A549 (cell line): ENCODE data around the gene CACNA2D2. TPM values are rescaled to one million over a fixed set of nuclear protein-coding genes. Genes with fewer than 3 reads are reported as not detected.

Experiments used
- ATAC-seq, 2 experiments: fragments of 200-7000 bp in 1 of 2; fragments of >200 bp in 1 of 2; cut with Nextera tagmentation in 1 of 2; cut with Tn5 transposase in 1 of 2; 3 replicates each; pipeline versions ENCODE4 v1.8.0 to v1.9.1; 2018 to 2020; ENCODE audit warnings: mild to moderate bottlenecking in 1 of 2, moderate library complexity in 1 of 2
- CTCF ChIA-PET: fragments of 300-600 bp; sonication (Branson Sonifier 250); formaldehyde crosslinking; extraction: SDS; loops from one replicate; lab custom pipeline; 2021; ENCODE audit warnings: antibody characterized with exemption, inconsistent platforms; lab: Yijun Ruan, JAX
- POLR2A ChIA-PET: fragments of 350-600 bp; formaldehyde crosslinking; extraction: SDS; loops from one replicate; lab custom pipeline; 2021; ENCODE audit warnings: antibody characterized with exemption, inconsistent platforms; lab: Yijun Ruan, JAX
- DNase-seq, 2 experiments: peaks; one replicate each; pipeline versions ENCODE4 v3.0.0 to v3.0.0-alpha.2; 2011 to 2016; ENCODE audit warnings: low read depth in 1 of 2, low spot score in 1 of 2
- FAIRE-seq: peaks from 2 replicates; lab custom pipeline; 2011; peaks lifted over from hg19 to GRCh38; lab: Jason Lieb, UNC
- H3K27ac ChIP-seq, 2 experiments: fragments of >200 bp; sonication (Bioruptor Twin); formaldehyde crosslinking; 3 replicates each; pipeline ENCODE4 v1.5.1; 2016 to 2017
- H3K4me1 ChIP-seq: fragments of >200 bp; sonication (Bioruptor Twin); formaldehyde crosslinking; 3 replicates; pipeline ENCODE4 v1.6.1; 2016
- H3K4me2 ChIP-seq: fragments of >200 bp; sonication (Bioruptor Twin); formaldehyde crosslinking; 3 replicates; pipeline ENCODE4 v1.6.1; 2016
- H3K4me3 ChIP-seq: fragments of >200 bp; sonication (Bioruptor Twin); formaldehyde crosslinking; 3 replicates; pipeline ENCODE4 v1.5.1; 2016
- H3K9me3 ChIP-seq: fragments of >200 bp; sonication (Bioruptor Twin); formaldehyde crosslinking; 3 replicates; pipeline ENCODE4 v1.6.1; 2016
- BHLHE40 ChIP-seq: IDR thresholded peaks from 2 replicates; pipeline ENCODE4 v1.6.1; 2012; ENCODE audit warnings: low read depth, low read length, inconsistent platforms
- CBX2 ChIP-seq: fragments of 200-600 bp; sonication (generic); IDR thresholded peaks from 2 replicates; pipeline ENCODE4 v1.6.1; 2016; ENCODE audit warnings: low read depth, mild to moderate bottlenecking, borderline replicate concordance
- CBX8 ChIP-seq: fragments of 200-600 bp; sonication (generic); IDR thresholded peaks from 2 replicates; pipeline ENCODE4 v1.6.1; 2016
- CEBPB ChIP-seq, 2 experiments: fragments of >200 bp in 1 of 2; sonication (Bioruptor Twin) in 1 of 2; formaldehyde crosslinking in 1 of 2; IDR thresholded peaks; 2 replicates each; pipeline ENCODE4 v1.6.1; 2012 to 2016
- FOSL2 ChIP-seq, 2 experiments: fragments of 450-650 bp in 1 of 2; fragments of >200 bp in 1 of 2; sonication (Bioruptor Twin) in 1 of 2; formaldehyde crosslinking; IDR thresholded peaks; 2 replicates each; pipeline versions ENCODE4 v1.5.0 to v1.6.1; 2016 to 2020; ENCODE audit warnings: mild to moderate bottlenecking in 1 of 2, moderate library complexity in 1 of 2
- FOXS1 ChIP-seq: fragments of 250-450 bp; sonication (Bioruptor Pico); IDR thresholded peaks from 2 replicates; pipeline ENCODE4 v1.5.0; 2020; ENCODE audit warnings: mild to moderate bottlenecking, moderate library complexity
- HOXB5 ChIP-seq: fragments of 250-450 bp; sonication (Bioruptor Pico); IDR thresholded peaks from 2 replicates; pipeline ENCODE4 v1.5.0; 2020; ENCODE audit warnings: mild to moderate bottlenecking, moderate library complexity
- JUN ChIP-seq, 2 experiments: fragments of >200 bp; sonication (Bioruptor Twin); formaldehyde crosslinking; IDR thresholded peaks; 2 replicates in 1 of 2; 3 replicates in 1 of 2; pipeline ENCODE4 v1.6.1; 2016 to 2017
- JUNB ChIP-seq: fragments of >200 bp; sonication (Bioruptor Twin); formaldehyde crosslinking; IDR thresholded peaks from 2 replicates; pipeline ENCODE4 v1.6.1; 2016
- KDM5A ChIP-seq: fragments of 200-600 bp; sonication (generic); IDR thresholded peaks from 2 replicates; pipeline ENCODE4 v1.6.1; 2016; ENCODE audit warnings: antibody characterized with exemption, mild to moderate bottlenecking
- MAFK ChIP-seq: fragments of 450-650 bp; IDR thresholded peaks from 2 replicates; pipeline ENCODE4 v1.6.1; 2014; ENCODE audit not compliant: partially characterized antibody
- MAZ ChIP-seq: fragments of 150-350 bp; IDR thresholded peaks from 2 replicates; pipeline ENCODE4 v1.6.1; 2014; ENCODE audit warnings: antibody characterized with exemption, low read depth, low read length, borderline replicate concordance
- NFE2L2 ChIP-seq: fragments of 150-350 bp; conservative IDR thresholded peaks from 2 replicates; pipeline ENCODE4 v1.6.1; 2014; ENCODE audit warnings: low read length
- NR3C1 ChIP-seq: fragments of >200 bp; sonication (Bioruptor Twin); formaldehyde crosslinking; IDR thresholded peaks from 3 replicates; pipeline ENCODE4 v1.6.1; 2017
- PBX3 ChIP-seq: IDR thresholded peaks from 2 replicates; pipeline ENCODE4 v1.6.1; 2012
- POLR2A ChIP-seq: IDR thresholded peaks from 2 replicates; pipeline ENCODE4 v1.6.1; 2012; ENCODE audit warnings: mild to moderate bottlenecking, low read length
- POLR2AphosphoS2 ChIP-seq: conservative IDR thresholded peaks from 2 replicates; pipeline ENCODE4 v1.6.1; 2012; ENCODE audit warnings: low read length, improper control_type of control experiment, inconsistent platforms
- RARB ChIP-seq: fragments of 250-450 bp; sonication (Bioruptor Pico); IDR thresholded peaks from 2 replicates; pipeline ENCODE4 v1.8.0; 2021; ENCODE audit warnings: mild to moderate bottlenecking, moderate library complexity
- REST ChIP-seq: fragments of 200-600 bp; sonication (generic); IDR thresholded peaks from 2 replicates; pipeline ENCODE4 v1.6.1; 2016; ENCODE audit warnings: antibody characterized with exemption, mild to moderate bottlenecking, moderate library complexity
- RFX5 ChIP-seq: fragments of 450-650 bp; IDR thresholded peaks from 2 replicates; pipeline ENCODE4 v1.7.1; 2014; ENCODE audit warnings: antibody characterized with exemption, mild to moderate bottlenecking, moderate library complexity
- RNF2 ChIP-seq: fragments of 200-600 bp; sonication (generic); IDR thresholded peaks from 2 replicates; pipeline ENCODE4 v1.6.1; 2016; ENCODE audit warnings: low read depth, mild to moderate bottlenecking, antibody characterized with exemption, moderate library complexity, borderline replicate concordance
- SMC3 ChIP-seq: fragments of >200 bp; sonication (Bioruptor Twin); formaldehyde crosslinking; IDR thresholded peaks from 3 replicates; pipeline ENCODE4 v1.6.1; 2018; ENCODE audit warnings: inconsistent platforms
- TFCP2L1 ChIP-seq: fragments of 250-450 bp; sonication (Bioruptor Pico); IDR thresholded peaks from 2 replicates; pipeline ENCODE4 v1.5.0; 2021; ENCODE audit warnings: mild to moderate bottlenecking
- ZC3H11A ChIP-seq: fragments of 450-650 bp; IDR thresholded peaks from 2 replicates; pipeline ENCODE4 v1.6.1; 2014; ENCODE audit warnings: antibody characterized with exemption, mild to moderate bottlenecking
- ZNF302 ChIP-seq: fragments of 250-450 bp; sonication (Bioruptor Pico); IDR thresholded peaks from 2 replicates; pipeline ENCODE4 v1.9.0; 2021; ENCODE audit warnings: inconsistent platforms, mild to moderate bottlenecking, moderate library complexity
- WGBS: methylation state at CpG from one replicate; pipeline ENCODE4 v1.1.6; 2017; ENCODE audit errors: missing lambda C conversion rate; 5-methylcytosine and 5-hydroxymethylcytosine counted together
- polyA plus RNA-seq, 4 experiments: library from polyadenylated mRNA; depleted of rRNA in 3 of 4; stranded (reverse); fragments of >200 nt; fragmentation: RNase III in 1 of 4; extraction: RNeasy Plus Mini Kit Qiagen cat#74134 plus additional on column Dnase treatment in 1 of 4; gene quantifications; 2 replicates in 3 of 4; 3 replicates in 1 of 4; pipeline ENCODE4 v1.2.3, GENCODE V29; 2011 to 2017
- TF ChIP-seq, protein P1 (sequence below): fragments of >200 bp; sonication (Bioruptor Twin); formaldehyde crosslinking; IDR thresholded peaks from 3 replicates; pipeline ENCODE4 v1.5.1; 2016

The CACNA2D2 gene
- polyA plus RNA-seq, 2 of the 4 experiments (the other 2 are of a cell fraction), result 0.21 to 0.75 TPM

- peak; percentile 24 for TF ChIP-seq PBX3
- no peak for TF ChIP-seq NR3C1
- TF ChIP-seq POLR2A, result peak; percentile 72
- TF ChIP-seq FOXS1, result no peak
- TF ChIP-seq JUNB, result no peak
- TF ChIP-seq MAZ, result no peak
- TF ChIP-seq KDM5A, result peak; percentile 42
- TF ChIP-seq POLR2AphosphoS2, result no peak
- TF ChIP-seq SMC3, result no peak
- TF ChIP-seq RNF2, result no peak
- peak in 1 of 2 experiments; percentile 43; a peak in 1 of 5 replicates for TF ChIP-seq JUN (IDR thresholded peaks at IDR 0.05)
- TF ChIP-seq MAFK, result no peak
These were observed 175.3 kb downstream of the CACNA2D2 start, which contains the start of gene TUSC2 (continued) for GRCh38 chr3:50327943-50328691.

- WGBS, result 50% methylated on average over 3 of the region's 4 CpGs
- peak overlapping the region; percentile 77 to 98 for H3K27ac ChIP-seq
- ChIA-PET CTCF (interaction anchor here (1.3 to 1.9 kb wide), 4 partner anchors 9 to 133 kb away, joined by 3 to 8 read pairs (median 4); no protein-coding TSS in a partner anchor), POLR2A (interaction anchor here (2.1 kb wide), 1 partner anchor 10 kb away, joined by 27 read pairs; no protein-coding TSS in a partner anchor)
- FAIRE-seq (no peak), DNase-seq (no peak), ATAC-seq (no peak)
- no peak for TF ChIP-seq FOSL2 (IDR thresholded peaks at IDR 0.05)
- no peak for TF ChIP-seq FOSL2 (CRISPR knock-in tag; IDR thresholded peaks at IDR 0.05)
- TF ChIP-seq CEBPB (IDR thresholded peaks at IDR 0.05), result no peak
- TF ChIP-seq TFCP2L1, result no peak
- no peak for TF ChIP-seq POLR2AphosphoS2
- TF ChIP-seq SMC3, result no peak
- TF ChIP-seq HOXB5, result no peak
- no peak for TF ChIP-seq REST
- TF ChIP-seq BHLHE40, result no peak
- no peak for TF ChIP-seq KDM5A
- no peak for TF ChIP-seq RARB (CRISPR knock-in tag)
- no peak for TF ChIP-seq JUNB
- no peak for TF ChIP-seq RFX5
- no peak for TF ChIP-seq NR3C1
- TF ChIP-seq CBX2, result no peak
- TF ChIP-seq ZC3H11A, result no peak
- TF ChIP-seq FOXS1, result no peak
- no peak for TF ChIP-seq CBX8
- TF ChIP-seq ZNF302 (CRISPR knock-in tag), result no peak
- TF ChIP-seq, protein P1, sequence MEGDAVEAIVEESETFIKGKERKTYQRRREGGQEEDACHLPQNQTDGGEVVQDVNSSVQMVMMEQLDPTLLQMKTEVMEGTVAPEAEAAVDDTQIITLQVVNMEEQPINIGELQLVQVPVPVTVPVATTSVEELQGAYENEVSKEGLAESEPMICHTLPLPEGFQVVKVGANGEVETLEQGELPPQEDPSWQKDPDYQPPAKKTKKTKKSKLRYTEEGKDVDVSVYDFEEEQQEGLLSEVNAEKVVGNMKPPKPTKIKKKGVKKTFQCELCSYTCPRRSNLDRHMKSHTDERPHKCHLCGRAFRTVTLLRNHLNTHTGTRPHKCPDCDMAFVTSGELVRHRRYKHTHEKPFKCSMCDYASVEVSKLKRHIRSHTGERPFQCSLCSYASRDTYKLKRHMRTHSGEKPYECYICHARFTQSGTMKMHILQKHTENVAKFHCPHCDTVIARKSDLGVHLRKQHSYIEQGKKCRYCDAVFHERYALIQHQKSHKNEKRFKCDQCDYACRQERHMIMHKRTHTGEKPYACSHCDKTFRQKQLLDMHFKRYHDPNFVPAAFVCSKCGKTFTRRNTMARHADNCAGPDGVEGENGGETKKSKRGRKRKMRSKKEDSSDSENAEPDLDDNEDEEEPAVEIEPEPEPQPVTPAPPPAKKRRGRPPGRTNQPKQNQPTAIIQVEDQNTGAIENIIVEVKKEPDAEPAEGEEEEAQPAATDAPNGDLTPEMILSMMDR, result no peak
- TF ChIP-seq NFE2L2, result no peak
- H3K9me3 ChIP-seq, result no peaks in the 10 kb centered on the region
- peak overlapping the region; percentile 86 for H3K4me2 ChIP-seq
- H3K4me1 ChIP-seq, result peaks cover 17% of the 10 kb centered on the region
- H3K4me3 ChIP-seq, result peak overlapping the region; percentile 71
These were observed 176.3 kb downstream of the CACNA2D2 start for GRCh38 chr3:50327129-50327528.
